ENCODE results near the gene AHNAK.
"Not testable (repeated sequence)": the region's sequence is repeated elsewhere in the genome, so short reads cannot be mapped to it uniquely, and the experiment has no call there.

AHNAK gene

GRCh38 chr11:62507125-62507422, 39.5 kb downstream of the AHNAK start:
- H3K4me3 ChIP-seq (ENCODE audit: low read length) = no peak overlapping the region
- no peak for TF ChIP-seq ZNF274 (IDR thresholded peaks at IDR 0.05; ENCODE audit: low read depth, low read length)

- no peak for TF ChIP-seq ZNF274 (IDR thresholded peaks at IDR 0.05; ENCODE audit: low read depth, low read length)
Measured at GRCh38 chr11:62506413-62507124, 40.0 kb downstream of the AHNAK start.

GRCh38 chr11:62505440-62506091, 41.0 kb downstream of the AHNAK start:
- TF ChIP-seq ZNF274 (IDR thresholded peaks at IDR 0.05; ENCODE audit: low read depth, low read length) = no peak
- H3K4me3 ChIP-seq (ENCODE audit: low read length) = no peak overlapping the region

More at GRCh38 chr11:62506413-62507124, 40.0 kb downstream of the AHNAK start:
- H3K4me3 ChIP-seq (ENCODE audit: low read length) = no peak overlapping the region

- no peak overlapping the region for H3K4me3 ChIP-seq (ENCODE audit: low read length)
- TF ChIP-seq ZNF274 (IDR thresholded peaks at IDR 0.05; ENCODE audit: low read depth, low read length) = no peak
Measured at GRCh38 chr11:62505059-62505439, 41.6 kb downstream of the AHNAK start.

GRCh38 chr11:62504158-62504973, 42.2 kb downstream of the AHNAK start:
- no peak overlapping the region for H3K4me3 ChIP-seq (ENCODE audit: low read length)
- TF ChIP-seq ZNF274 (IDR thresholded peaks at IDR 0.05; ENCODE audit: low read depth, low read length) = no peak

- no peak overlapping the region for H3K4me3 ChIP-seq (ENCODE audit: low read length)
- no peak for TF ChIP-seq ZNF274 (IDR thresholded peaks at IDR 0.05; ENCODE audit: low read depth, low read length)
Measured at GRCh38 chr11:62502030-62502730, 44.4 kb downstream of the AHNAK start.

GRCh38 chr11:62501432-62501891, 45.1 kb downstream of the AHNAK start:
- no peak for TF ChIP-seq ZNF274 (IDR thresholded peaks at IDR 0.05; ENCODE audit: low read depth, low read length)

GRCh38 chr11:62500650-62501030, 46.0 kb downstream of the AHNAK start:
- H3K4me3 ChIP-seq (ENCODE audit: low read length) = no peak overlapping the region

More at GRCh38 chr11:62501432-62501891, 45.1 kb downstream of the AHNAK start:
- H3K4me3 ChIP-seq (ENCODE audit: low read length) = no peak overlapping the region

GRCh38 chr11:62499944-62500649, 46.5 kb downstream of the AHNAK start:
- no peak overlapping the region for H3K4me3 ChIP-seq (ENCODE audit: low read length)
- no peak for TF ChIP-seq ZNF274 (IDR thresholded peaks at IDR 0.05; ENCODE audit: low read depth, low read length)

More at GRCh38 chr11:62500650-62501030, 46.0 kb downstream of the AHNAK start:
- TF ChIP-seq ZNF274 (IDR thresholded peaks at IDR 0.05; ENCODE audit: low read depth, low read length) = no peak

GRCh38 chr11:62499311-62499943, 47.2 kb downstream of the AHNAK start:
- H3K4me3 ChIP-seq (ENCODE audit: low read length) = not testable (repeated sequence)

- TF ChIP-seq ZNF274 (IDR thresholded peaks at IDR 0.05; ENCODE audit: low read depth, low read length) = no peak
- H3K4me3 ChIP-seq (ENCODE audit: low read length) = no peak overlapping the region
Measured at GRCh38 chr11:62498492-62499286, 47.9 kb downstream of the AHNAK start.

GRCh38 chr11:62498031-62498430, 48.6 kb downstream of the AHNAK start:
- no peak for TF ChIP-seq ZNF274 (IDR thresholded peaks at IDR 0.05; ENCODE audit: low read depth, low read length)

More at GRCh38 chr11:62498031-62498430, 48.6 kb downstream of the AHNAK start:
- H3K4me3 ChIP-seq (ENCODE audit: low read length) = no peak overlapping the region
